NB4 (cell line): ENCODE data around the gene HYCC1.
"Not testable (repeated sequence)": the region's sequence is repeated elsewhere in the genome, so short reads cannot be mapped to it uniquely, and the experiment has no call there.

Experiments used
- DNase-seq: peaks from one replicate; pipeline ENCODE4 v3.0.0; 2010; ENCODE audit warnings: low read depth
- H3K4me3 ChIP-seq: one replicate; pipeline ENCODE4 v1.5.1; 2011; ENCODE audit warnings: mild to moderate bottlenecking, low read depth, low read length, moderate library complexity
- MYC ChIP-seq: IDR thresholded peaks from 2 replicates; pipeline ENCODE4 v1.6.1; 2011; ENCODE audit warnings: low read depth, low read length
- POLR2A ChIP-seq: IDR thresholded peaks from 2 replicates; pipeline ENCODE4 v1.6.1; 2011; ENCODE audit warnings: mild to moderate bottlenecking; ENCODE audit not compliant: insufficient read length; ENCODE audit errors: extremely low read depth
- TF ChIP-seq, protein P1 (sequence below): IDR thresholded peaks from one replicate; pipeline ENCODE4 v1.5.1; 2012; ENCODE audit warnings: low read depth, low read length
- TF ChIP-seq, protein P2 (sequence below): IDR thresholded peaks from 2 replicates; pipeline ENCODE4 v1.6.1; 2011; ENCODE audit warnings: low read depth, low read length

Gene HYCC1

DNA sequence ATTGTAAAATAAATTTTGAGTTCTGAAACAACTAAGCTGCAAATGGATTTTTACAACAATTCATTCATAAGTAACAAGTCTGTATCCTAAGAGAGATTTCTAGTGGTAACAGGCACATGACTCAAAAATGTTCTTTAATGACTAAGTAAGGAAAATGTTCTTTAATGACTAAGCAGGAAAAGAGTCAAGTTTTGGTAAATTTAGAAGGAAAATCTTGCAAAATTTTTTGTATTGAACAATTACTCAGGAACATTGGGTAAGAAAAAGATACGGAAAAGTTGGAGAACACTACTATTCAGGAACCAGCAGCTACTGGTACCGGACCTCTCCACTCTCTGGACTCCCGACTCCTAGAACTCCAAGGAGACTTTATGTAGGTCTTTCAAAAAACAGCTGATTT lies 33.5 kb downstream of the HYCC1 start:
- TF ChIP-seq, protein P1, sequence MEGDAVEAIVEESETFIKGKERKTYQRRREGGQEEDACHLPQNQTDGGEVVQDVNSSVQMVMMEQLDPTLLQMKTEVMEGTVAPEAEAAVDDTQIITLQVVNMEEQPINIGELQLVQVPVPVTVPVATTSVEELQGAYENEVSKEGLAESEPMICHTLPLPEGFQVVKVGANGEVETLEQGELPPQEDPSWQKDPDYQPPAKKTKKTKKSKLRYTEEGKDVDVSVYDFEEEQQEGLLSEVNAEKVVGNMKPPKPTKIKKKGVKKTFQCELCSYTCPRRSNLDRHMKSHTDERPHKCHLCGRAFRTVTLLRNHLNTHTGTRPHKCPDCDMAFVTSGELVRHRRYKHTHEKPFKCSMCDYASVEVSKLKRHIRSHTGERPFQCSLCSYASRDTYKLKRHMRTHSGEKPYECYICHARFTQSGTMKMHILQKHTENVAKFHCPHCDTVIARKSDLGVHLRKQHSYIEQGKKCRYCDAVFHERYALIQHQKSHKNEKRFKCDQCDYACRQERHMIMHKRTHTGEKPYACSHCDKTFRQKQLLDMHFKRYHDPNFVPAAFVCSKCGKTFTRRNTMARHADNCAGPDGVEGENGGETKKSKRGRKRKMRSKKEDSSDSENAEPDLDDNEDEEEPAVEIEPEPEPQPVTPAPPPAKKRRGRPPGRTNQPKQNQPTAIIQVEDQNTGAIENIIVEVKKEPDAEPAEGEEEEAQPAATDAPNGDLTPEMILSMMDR = no peak
- TF ChIP-seq MYC (no peak), POLR2A (no peak)
- TF ChIP-seq, protein P2, sequence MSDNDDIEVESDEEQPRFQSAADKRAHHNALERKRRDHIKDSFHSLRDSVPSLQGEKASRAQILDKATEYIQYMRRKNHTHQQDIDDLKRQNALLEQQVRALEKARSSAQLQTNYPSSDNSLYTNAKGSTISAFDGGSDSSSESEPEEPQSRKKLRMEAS = no peak
- H3K4me3 ChIP-seq = no peak overlapping the region
- no peak for DNase-seq

DNA sequence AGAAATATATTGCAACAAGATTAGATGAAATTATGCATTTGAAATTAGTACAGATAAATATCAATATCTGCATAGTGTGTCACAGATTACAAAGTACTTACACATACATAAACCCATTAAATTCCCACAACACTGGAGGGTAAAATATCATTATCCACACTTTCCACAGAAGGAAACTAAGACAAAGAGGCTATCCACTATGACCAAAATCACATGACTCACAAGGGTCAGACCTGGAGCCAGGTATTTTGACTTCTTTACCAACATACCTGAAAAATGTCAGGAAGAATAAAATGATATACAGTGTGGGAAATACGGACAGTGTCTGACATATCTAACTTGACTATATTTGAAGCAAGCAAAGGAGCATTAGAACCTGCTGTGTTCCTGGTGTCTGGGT lies 34.1 kb downstream of the HYCC1 start:
- TF ChIP-seq, protein P2 = no peak
- TF ChIP-seq, protein P1 = no peak
- TF ChIP-seq MYC (no peak), POLR2A (no peak)
- DNase-seq = no peak
- H3K4me3 ChIP-seq = no peak overlapping the region

DNA sequence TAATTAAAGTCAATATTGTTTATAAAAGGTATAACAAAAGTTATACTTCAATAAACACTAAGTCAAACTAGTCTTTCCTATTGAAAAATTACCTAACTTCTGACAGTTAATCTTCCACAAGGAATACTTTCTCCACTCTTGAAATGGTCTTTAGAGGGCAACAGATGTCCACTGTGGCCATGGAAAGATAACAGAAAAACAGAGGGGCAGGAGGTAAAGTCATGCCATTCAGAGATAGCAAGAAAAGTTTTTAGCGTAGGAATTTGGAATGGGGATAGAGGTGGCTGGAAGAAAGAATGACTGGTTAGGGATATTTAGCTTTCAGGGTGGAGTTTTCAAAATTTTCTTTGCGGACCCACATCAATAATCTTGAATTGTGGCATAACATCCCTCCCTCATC lies 34.7 kb downstream of the HYCC1 start:
- TF ChIP-seq MYC = no peak
- TF ChIP-seq, protein P2 = no peak
- no peak for TF ChIP-seq POLR2A
- TF ChIP-seq, protein P1 = no peak
- DNase-seq = no peak
- H3K4me3 ChIP-seq = no peak overlapping the region

DNA sequence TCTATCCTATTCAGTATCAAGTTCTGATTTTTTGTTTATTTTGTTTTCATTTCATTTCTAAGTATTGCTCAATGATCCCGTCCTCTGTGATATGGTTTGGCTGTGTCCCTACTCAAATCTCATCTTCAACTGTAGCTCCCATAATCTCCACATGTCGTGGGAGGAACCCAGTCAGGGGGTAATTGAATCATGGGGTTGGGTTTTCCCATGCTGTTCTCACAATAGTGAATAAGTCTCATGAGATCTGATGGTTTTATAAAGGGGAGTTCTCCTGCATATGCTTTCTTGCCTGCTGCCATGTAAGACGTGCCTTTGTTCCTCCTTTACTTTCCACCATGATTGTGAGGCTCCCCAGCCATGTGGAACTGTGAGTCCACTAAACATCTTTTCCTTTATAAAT lies 39.3 kb downstream of the HYCC1 start:
- H3K4me3 ChIP-seq, DNase-seq: not testable (repeated sequence)

DNA sequence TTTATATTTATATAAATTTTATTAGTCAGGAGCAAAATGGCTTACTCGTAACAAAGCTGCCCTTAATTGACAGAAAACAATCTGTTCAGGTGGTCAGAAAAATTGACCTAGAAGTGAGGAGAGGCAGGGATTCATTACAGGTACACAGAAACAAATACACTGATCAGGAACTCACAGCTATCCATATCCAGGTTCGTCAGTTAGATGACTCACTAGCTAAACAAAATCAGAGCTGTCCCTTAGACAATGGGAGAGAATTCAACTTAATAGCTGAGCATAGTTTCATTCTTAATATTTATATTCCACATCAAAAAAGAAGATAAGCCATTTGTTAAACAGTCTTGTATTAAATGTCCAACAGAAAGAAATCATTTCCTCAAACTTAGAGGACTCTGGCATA lies 41.7 kb downstream of the HYCC1 start:
- no peak for DNase-seq
- TF ChIP-seq, protein P1 = no peak
- TF ChIP-seq, protein P2 = no peak
- no peak for TF ChIP-seq MYC
- TF ChIP-seq POLR2A = no peak
- H3K4me3 ChIP-seq = no peak overlapping the region

DNA sequence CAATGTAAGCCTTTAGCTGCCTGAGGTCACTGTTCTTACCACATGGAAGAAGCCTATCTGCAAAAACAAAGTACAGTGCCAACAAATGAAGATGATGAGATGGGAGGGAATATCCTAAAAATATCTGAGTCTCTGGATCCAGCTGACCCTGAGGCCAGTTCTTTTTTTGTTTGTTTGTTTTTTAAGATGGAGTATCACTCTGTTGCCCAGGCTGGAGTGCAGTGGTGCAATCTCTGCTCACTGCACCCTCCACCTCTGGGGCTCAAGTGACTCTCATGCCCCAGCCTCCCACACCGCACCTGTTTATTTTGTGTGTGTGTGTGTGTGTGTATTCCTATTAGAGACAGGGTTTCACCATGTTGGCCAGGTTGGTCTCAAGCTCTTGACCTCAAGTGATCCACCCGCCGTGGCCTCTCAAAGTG lies 44.9 kb downstream of the HYCC1 start:
- TF ChIP-seq, protein P2 = no peak
- TF ChIP-seq MYC = no peak
- no peak for TF ChIP-seq POLR2A
- TF ChIP-seq, protein P1 = no peak
- DNase-seq = no peak
- H3K4me3 ChIP-seq = no peak overlapping the region
